Parathyroid adenoma (tissue), 2 donors: Measurements from ENCODE around the gene TBCD.

ENCODE experiments used
- H2AFZ ChIP-seq: fragments of 300-600 bp; sonication (generic); one replicate; pipeline ENCODE4 v1.7.0; 2017; ENCODE audit warnings: antibody characterized with exemption, mild to moderate bottlenecking
- H3K27ac ChIP-seq: fragments of 300-600 bp; sonication (generic); one replicate; pipeline ENCODE4 v1.7.0; 2017
- H3K27me3 ChIP-seq: fragments of 300-600 bp; sonication (generic); one replicate; pipeline ENCODE4 v1.7.0; 2017; ENCODE audit warnings: low read length; ENCODE audit not compliant: control insufficient read depth, insufficient read depth
- H3K36me3 ChIP-seq: fragments of 300-600 bp; sonication (generic); one replicate; pipeline ENCODE4 v1.7.0; 2017; ENCODE audit warnings: low read length; ENCODE audit not compliant: control insufficient read depth, insufficient read depth
- H3K4me1 ChIP-seq: fragments of 300-600 bp; sonication (generic); one replicate; pipeline ENCODE4 v1.7.0; 2017; ENCODE audit warnings: control low read depth
- H3K4me2 ChIP-seq: fragments of 300-600 bp; sonication (generic); one replicate; pipeline ENCODE4 v1.7.0; 2017; ENCODE audit warnings: low read length
- H3K4me3 ChIP-seq: fragments of 300-600 bp; sonication (generic); one replicate; pipeline ENCODE4 v1.7.0; 2017; ENCODE audit warnings: low read depth, low read length
- H3K79me2 ChIP-seq: fragments of 300-600 bp; sonication (generic); one replicate; pipeline ENCODE4 v1.7.0; 2017; ENCODE audit warnings: control low read depth
- H3K9ac ChIP-seq: fragments of 300-600 bp; sonication (generic); one replicate; pipeline ENCODE4 v1.7.0; 2017; ENCODE audit warnings: mild to moderate bottlenecking
- H3K9me3 ChIP-seq: fragments of 300-600 bp; sonication (generic); one replicate; pipeline ENCODE4 v1.7.0; 2017; ENCODE audit warnings: low read length; ENCODE audit not compliant: control insufficient read depth
- CTCF ChIP-seq: fragments of 300-600 bp; sonication (generic); IDR thresholded peaks from one replicate; pipeline ENCODE4 v1.7.0; 2017; ENCODE audit warnings: antibody characterized with exemption, mild to moderate bottlenecking
- donor health status: primary hyperparathyroidism.

Gene TBCD

GRCh38 chr17:82947051-82947991 is 195.5 kb downstream of the TBCD start:
- no peak overlapping the region for H3K9ac ChIP-seq
- H3K79me2 ChIP-seq = no peaks in the 10 kb centered on the region
- H3K4me1 ChIP-seq = no peaks in the 10 kb centered on the region
- no peak overlapping the region for H2AFZ ChIP-seq
- no peaks in the 10 kb centered on the region for H3K9me3 ChIP-seq
- no peak overlapping the region for H3K27ac ChIP-seq
- H3K4me3 ChIP-seq = no peak overlapping the region
- no peaks in the 10 kb centered on the region for H3K27me3 ChIP-seq
- TF ChIP-seq CTCF = no peak
- peaks cover 2% of the 10 kb centered on the region for H3K36me3 ChIP-seq
- no peak overlapping the region for H3K4me2 ChIP-seq

GRCh38 chr17:82948081-82948511 is 196.2 kb downstream of the TBCD start:
- Histone ChIP-seq H2AFZ (no peak overlapping the region), H3K36me3 (peaks cover 2% of the 10 kb centered on the region), H3K27me3 (no peaks in the 10 kb centered on the region), H3K4me1 (no peaks in the 10 kb centered on the region), H3K4me2 (no peak overlapping the region), H3K9me3 (no peaks in the 10 kb centered on the region), H3K79me2 (no peaks in the 10 kb centered on the region), H3K27ac (no peak overlapping the region), H3K4me3 (no peak overlapping the region), H3K9ac (no peak overlapping the region)
- no peak for TF ChIP-seq CTCF

GRCh38 chr17:82948957-82949356 is 197.1 kb downstream of the TBCD start:
- no peak overlapping the region for H3K4me3 ChIP-seq
- no peak overlapping the region for H3K27ac ChIP-seq
- no peaks in the 10 kb centered on the region for H3K4me1 ChIP-seq
- no peaks in the 10 kb centered on the region for H3K9me3 ChIP-seq
- no peaks in the 10 kb centered on the region for H3K79me2 ChIP-seq
- peaks cover 2% of the 10 kb centered on the region for H3K36me3 ChIP-seq
- TF ChIP-seq CTCF = no peak
- H3K27me3 ChIP-seq = no peaks in the 10 kb centered on the region
- H3K9ac ChIP-seq = no peak overlapping the region
- H3K4me2 ChIP-seq = no peak overlapping the region
- no peak overlapping the region for H2AFZ ChIP-seq

GRCh38 chr17:82949361-82949760 is 197.5 kb downstream of the TBCD start:
- Histone ChIP-seq H3K27ac (no peak overlapping the region), H3K4me3 (no peak overlapping the region), H3K4me1 (no peaks in the 10 kb centered on the region), H2AFZ (no peak overlapping the region), H3K27me3 (no peaks in the 10 kb centered on the region), H3K79me2 (no peaks in the 10 kb centered on the region), H3K36me3 (no peaks in the 10 kb centered on the region), H3K9ac (no peak overlapping the region), H3K9me3 (no peaks in the 10 kb centered on the region), H3K4me2 (no peak overlapping the region)
- no peak for TF ChIP-seq CTCF

- H3K27ac ChIP-seq = no peak overlapping the region
Measured at GRCh38 chr17:82949984-82950383, 198.1 kb downstream of the TBCD start.

More at GRCh38 chr17:82949984-82950383, 198.1 kb downstream of the TBCD start:
- Histone ChIP-seq H3K4me2 (no peak overlapping the region), H3K27me3 (no peaks in the 10 kb centered on the region), H3K9ac (no peak overlapping the region), H3K9me3 (no peaks in the 10 kb centered on the region), H3K79me2 (no peaks in the 10 kb centered on the region), H2AFZ (no peak overlapping the region), H3K4me3 (no peak overlapping the region), H3K36me3 (no peaks in the 10 kb centered on the region), H3K4me1 (no peaks in the 10 kb centered on the region)
- no peak for TF ChIP-seq CTCF
